Ovary (tissue), 9 donors: ENCODE results near the gene CLDN4. TPM values are rescaled to one million over a fixed set of nuclear protein-coding genes. Genes with fewer than 3 reads are reported as not detected.
A peak's percentile ranks its signal among the peaks of the same experiment; 100 is the strongest.

ENCODE experiments used
- DNase-seq, 5 donors: peaks; one replicate each; pipeline ENCODE4 v3.0.0-alpha.2; 2019 to 2020
- H3K27ac ChIP-seq, 2 donors: fragments of 200-600 bp; one replicate each; pipeline versions ENCODE4 v1.5.1 to v1.8.0; 2019 to 2022
- H3K27me3 ChIP-seq: fragments of 200-600 bp; one replicate; pipeline ENCODE4 v1.8.0; 2022
- H3K36me3 ChIP-seq: fragments of 200-600 bp; sonication (generic); one replicate; pipeline ENCODE4 v1.5.1; 2019
- H3K4me1 ChIP-seq: one replicate; pipeline ENCODE4 v1.8.1; 2013; ENCODE audit warnings: mild to moderate bottlenecking, moderate library complexity; ENCODE audit not compliant: insufficient read depth
- H3K4me3 ChIP-seq: fragments of 200-600 bp; sonication (generic); one replicate; pipeline ENCODE4 v1.5.1; 2017
- H3K9me3 ChIP-seq, 2 donors: fragments of 200-600 bp in 1 of 2; sonication (generic) in 1 of 2; one replicate each; pipeline versions ENCODE4 v1.5.1 to v1.8.1; 2013 to 2019; ENCODE audit warnings: mild to moderate bottlenecking in 1 of 2, moderate library complexity in 1 of 2
- CTCF ChIP-seq, 3 donors: fragments of 450-650 bp in 2 of 3; fragments of 200-600 bp in 1 of 3; IDR thresholded peaks; one replicate each; pipeline versions ENCODE4 v1.5.1 to v1.8.0; 2016 to 2022; ENCODE audit warnings: antibody characterized with exemption in 3 of 3, mild to moderate bottlenecking in 1 of 3
- EP300 ChIP-seq: sonication (generic); formaldehyde crosslinking; IDR thresholded peaks from one replicate; pipeline ENCODE4 v1.6.1; 2017; ENCODE audit warnings: antibody characterized with exemption
- POLR2A ChIP-seq: fragments of 450-650 bp; IDR thresholded peaks from one replicate; pipeline ENCODE4 v1.6.1; 2017; ENCODE audit warnings: antibody characterized with exemption, mild to moderate bottlenecking, moderate library complexity
- WGBS, 3 donors: extraction: QIAGEN DNeasy Blood & Tissue Kit in 1 of 3; methylation state at CpG; one replicate each; pipeline versions ENCODE4 v1.1.5 to v1.1.7; 2013 to 2017; 5-methylcytosine and 5-hydroxymethylcytosine counted together
- intact Hi-C, 4 donors: fragments of 100-400 bp; cut with DNase I; formaldehyde crosslinking; loops; one replicate each; pipeline versions ENCODE4 v1.11.0 to v1.15.1; 2022 to 2023
- polyA plus RNA-seq, 2 donors: library from polyadenylated mRNA; stranded (reverse); fragments of 200-250 nt in 1 of 2; fragments of 350-450 nt in 1 of 2; fragmentation: Illumina TruSeq in 1 of 2; extraction: RNeasy Lipid Tissue Mini Kit (QIAGEN cat#74804) in 1 of 2; gene quantifications; one replicate each; pipeline ENCODE4 v1.2.3, GENCODE V29; 2013 to 2014
- total RNA-seq, 7 donors: library from RNA; depleted of rRNA in 2 of 7; stranded (reverse); fragments of >200 nt in 2 of 7; fragmentation: NEBNext Ultra II Directional in 3 of 7; extraction: Animal tissue kit (Norgen Biotek cat#: 25700) in 3 of 7; gene quantifications; one replicate each; pipeline versions ENCODE4 v1.1.0 to v1.2.4, GENCODE V29; 2016 to 2023
- donor health status: DM: no; HTN: no; CAD: no; lungs with moderate emphysema.
- donor health status: DM: no; HTN: no; CAD: no.
- donor health status: Bipolar disorder and iron deficiency.
- donor health status: DM: yes; HTN: yes; CAD: no.
- donor health status: DM: no; HTN: no; CAD: no.
- donor health status: DM: yes; HTN: yes; CAD: no.

The CLDN4 gene
- total and polyA plus RNA-seq, 9 donors, result 0.27 to 240 (median 6.6) TPM; not detected in 1

DNA sequence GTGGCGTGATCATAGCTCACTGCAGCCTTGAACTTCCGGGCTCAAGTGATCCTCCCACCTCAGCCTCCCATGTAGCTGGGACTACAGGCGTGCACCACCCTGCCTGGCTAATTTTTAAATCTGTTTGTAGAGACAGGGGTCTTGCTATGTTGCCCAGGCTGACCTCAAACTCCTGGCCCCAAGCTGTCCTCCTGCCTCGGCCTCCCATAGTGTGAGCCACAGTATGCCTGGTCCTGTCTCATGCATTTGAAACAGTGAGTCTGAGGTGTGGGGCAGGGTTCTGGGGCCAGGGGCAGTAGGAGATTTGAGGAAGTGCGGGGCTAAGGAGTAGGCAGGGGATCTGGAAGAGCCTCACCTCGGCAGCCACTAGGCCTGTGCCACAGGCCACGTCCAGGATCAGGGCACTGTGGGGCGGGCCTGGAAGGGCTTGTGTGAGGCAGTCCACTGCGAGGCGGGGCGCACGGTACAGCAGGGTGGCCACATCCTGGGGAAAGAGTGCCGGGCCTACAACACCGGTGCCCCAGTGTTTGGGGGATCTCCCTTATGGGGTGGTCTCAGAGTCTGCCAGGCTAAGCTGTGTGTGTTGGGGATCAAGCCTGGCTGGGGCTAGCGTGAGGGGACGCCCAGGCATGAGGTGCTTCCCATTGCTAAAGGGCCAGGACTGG lies 10.1 kb downstream of the CLDN4 start:
- no peaks in the 10 kb centered on the region for H3K9me3 ChIP-seq
- no peaks in the 10 kb centered on the region for H3K36me3 ChIP-seq
- H3K27ac ChIP-seq, result no peak overlapping the region
- no peaks in the 10 kb centered on the region for H3K4me1 ChIP-seq
- DNase-seq, result no peak
- TF ChIP-seq EP300 (no peak), CTCF (IDR thresholded peaks at IDR 0.05) (no peak), POLR2A (no peak)
- 94 to 95% (median 95%) methylated on average over 16 of the region's 16 CpGs for WGBS, 3 donors
- no peaks in the 10 kb centered on the region for H3K27me3 ChIP-seq
- intact Hi-C loops, result loop anchor here in 2 of 4 donors (10.0 kb wide), 2 partner anchors 106 to 744 kb away; partner anchors contain the start of gene ABHD11 (in 1 of the 2)
- no peak overlapping the region for H3K4me3 ChIP-seq

DNA sequence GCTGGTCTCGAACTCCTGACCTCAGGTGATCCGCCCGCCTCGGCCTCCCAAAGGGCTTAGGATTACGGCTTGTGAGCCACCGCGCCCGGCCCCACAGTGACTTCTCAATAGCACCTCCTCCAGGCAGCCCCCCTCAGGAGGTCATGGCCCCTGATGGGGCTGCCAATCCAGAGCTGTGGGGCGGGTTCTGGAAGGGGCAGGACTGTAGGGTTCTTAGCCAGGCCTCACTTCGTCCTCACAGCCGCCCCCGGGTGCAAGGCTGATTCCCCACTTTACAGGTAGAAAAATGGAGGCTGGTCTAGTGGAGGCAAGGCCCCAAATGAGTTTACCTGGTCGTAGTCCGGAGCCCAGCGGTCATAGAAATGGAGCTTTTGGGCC lies 10.9 kb downstream of the CLDN4 start:
- peak in 1 of 5 donors; percentile 39 for DNase-seq
- WGBS, 3 donors, result 40 to 50% (median 50%) methylated on average over 12 to 15 of the region's 15 CpGs
- intact Hi-C loops, result loop anchor here in 2 of 4 donors (10.0 kb wide), 2 partner anchors 107 to 743 kb away; partner anchors contain the start of gene ABHD11 (in 1 of the 2)
- TF ChIP-seq EP300, result no peak
- no peak for TF ChIP-seq CTCF (IDR thresholded peaks at IDR 0.05)
- no peak for TF ChIP-seq POLR2A
- Histone ChIP-seq H3K27me3 (no peaks in the 10 kb centered on the region), H3K36me3 (no peaks in the 10 kb centered on the region), H3K27ac (peak overlapping the region in 1 of 2 donors; percentile 32), H3K4me1 (no peaks in the 10 kb centered on the region), H3K9me3 (no peaks in the 10 kb centered on the region), H3K4me3 (peak overlapping the region; percentile 65)

GRCh38 chr7:73842067-73842976 lies 11.5 kb downstream of the CLDN4 start, which contains the start of gene METTL27:
Gene METTL27 (minus strand): TSS chr7:73842516. CDS start chr7:73842140, 376 bp downstream.
- 1 to 3% (median 1%) methylated on average over 32 to 45 of the region's 45 CpGs for WGBS, 3 donors
- TF ChIP-seq CTCF (IDR thresholded peaks at IDR 0.05), result no peak
- peak; percentile 58 for TF ChIP-seq POLR2A
- TF ChIP-seq EP300, result no peak
- intact Hi-C loops, result loop anchor here in 2 of 4 donors (10.0 kb wide), 2 partner anchors 108 to 742 kb away; partner anchors contain the start of gene ABHD11 (in 1 of the 2)

DNA sequence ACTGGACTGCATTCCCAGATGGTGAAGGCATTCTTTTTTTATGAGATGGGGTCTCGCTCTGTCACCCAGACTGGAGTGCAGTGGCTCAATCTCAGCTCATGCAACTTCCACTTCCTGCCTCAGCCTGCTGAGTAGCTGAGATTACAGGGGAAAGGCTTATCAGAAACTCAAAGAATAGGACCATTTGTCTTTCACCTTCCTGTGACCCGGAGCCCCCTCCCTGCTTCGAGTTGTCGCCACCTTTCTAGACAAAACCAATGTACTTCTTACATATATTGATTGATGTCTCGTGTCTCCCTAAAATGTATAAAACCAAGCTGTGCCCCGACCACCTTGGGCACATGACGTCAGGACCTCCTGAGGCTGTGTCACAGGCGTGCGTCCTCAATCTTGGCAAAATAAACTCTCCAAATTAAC lies 13.3 kb downstream of the CLDN4 start:
- Histone ChIP-seq H3K9me3 (no peaks in the 10 kb centered on the region), H3K36me3 (no peaks in the 10 kb centered on the region), H3K27ac (no peak overlapping the region), H3K4me1 (no peaks in the 10 kb centered on the region), H3K4me3 (no peak overlapping the region), H3K27me3 (no peaks in the 10 kb centered on the region)
- WGBS, 3 donors, result 52 to 70% (median 53%) methylated on average over 9 of the region's 9 CpGs
- intact Hi-C loops, result loop anchor here in 2 of 4 donors (10.0 kb wide), 2 partner anchors 109 to 741 kb away; partner anchors contain the start of gene ABHD11 (in 1 of the 2)
- no peak for TF ChIP-seq POLR2A
- TF ChIP-seq EP300, result no peak
- TF ChIP-seq CTCF (IDR thresholded peaks at IDR 0.05), result no peak
- no peak for DNase-seq

More at GRCh38 chr7:73842067-73842976, 11.5 kb downstream of the CLDN4 start, which contains the start of gene METTL27:
- no peaks in the 10 kb centered on the region for H3K27me3 ChIP-seq
- peak within 1 kb of the TSS; percentile 65 for H3K4me3 ChIP-seq
- H3K27ac ChIP-seq, result peak within 1 kb of the TSS in 1 of 2 donors; percentile 32
- no peaks in the 10 kb centered on the region for H3K36me3 ChIP-seq
- H3K4me1 ChIP-seq, result no peaks in the 10 kb centered on the region
- peak; percentile 91 to 94 (median 93) for DNase-seq
- no peaks in the 10 kb centered on the region for H3K9me3 ChIP-seq
